ENCODE results near the gene POLR2I.

GRCh38 chr19:36084231-36085009, 30.3 kb downstream of the POLR2I start:
- TF ChIP-seq, protein P1, sequence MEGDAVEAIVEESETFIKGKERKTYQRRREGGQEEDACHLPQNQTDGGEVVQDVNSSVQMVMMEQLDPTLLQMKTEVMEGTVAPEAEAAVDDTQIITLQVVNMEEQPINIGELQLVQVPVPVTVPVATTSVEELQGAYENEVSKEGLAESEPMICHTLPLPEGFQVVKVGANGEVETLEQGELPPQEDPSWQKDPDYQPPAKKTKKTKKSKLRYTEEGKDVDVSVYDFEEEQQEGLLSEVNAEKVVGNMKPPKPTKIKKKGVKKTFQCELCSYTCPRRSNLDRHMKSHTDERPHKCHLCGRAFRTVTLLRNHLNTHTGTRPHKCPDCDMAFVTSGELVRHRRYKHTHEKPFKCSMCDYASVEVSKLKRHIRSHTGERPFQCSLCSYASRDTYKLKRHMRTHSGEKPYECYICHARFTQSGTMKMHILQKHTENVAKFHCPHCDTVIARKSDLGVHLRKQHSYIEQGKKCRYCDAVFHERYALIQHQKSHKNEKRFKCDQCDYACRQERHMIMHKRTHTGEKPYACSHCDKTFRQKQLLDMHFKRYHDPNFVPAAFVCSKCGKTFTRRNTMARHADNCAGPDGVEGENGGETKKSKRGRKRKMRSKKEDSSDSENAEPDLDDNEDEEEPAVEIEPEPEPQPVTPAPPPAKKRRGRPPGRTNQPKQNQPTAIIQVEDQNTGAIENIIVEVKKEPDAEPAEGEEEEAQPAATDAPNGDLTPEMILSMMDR (conservative IDR thresholded peaks at IDR 0.05 in 1 of 2, IDR thresholded peaks at IDR 0.05 in 1 of 2; ENCODE audit: extremely low read depth in 1 of 2, insufficient read depth in 1 of 2, low read depth in 1 of 2, low read length in 2 of 2), result no peak
- TF ChIP-seq EZH2 (IDR thresholded peaks at IDR 0.05; ENCODE audit: borderline replicate concordance, low read length), result no peak
